H1 (cell line): ENCODE data around the gene UGGT2. TPM values are rescaled to one million over a fixed set of nuclear protein-coding genes. Genes with fewer than 3 reads are reported as not detected.

Experiments used
- ASH2L ChIP-seq: fragments of 200-600, 300-600 bp; sonication (generic); IDR thresholded peaks from one replicate; pipeline ENCODE4 v1.7.1; 2017; ENCODE audit warnings: low read length
- ATF3 ChIP-seq: IDR thresholded peaks from 2 replicates; pipeline ENCODE4 v1.6.1; 2011; ENCODE audit warnings: low read depth, mild to moderate bottlenecking, low read length; ENCODE audit not compliant: insufficient read depth
- BCL11A ChIP-seq, 2 experiments: IDR thresholded peaks; one replicate each; pipeline ENCODE4 v1.6.1; 2011; ENCODE audit warnings: low read depth in 2 of 2, low read length in 2 of 2, mild to moderate bottlenecking in 2 of 2
- BRCA1 ChIP-seq: IDR thresholded peaks from 2 replicates; pipeline ENCODE4 v1.6.1; 2012; ENCODE audit warnings: low read depth, low read length, improper control_type of control experiment
- CBX5 ChIP-seq: fragments of 300-800, 300-1000 bp; sonication (generic); IDR thresholded peaks from 2 replicates; pipeline ENCODE4 v1.7.1; 2016; ENCODE audit warnings: antibody characterized with exemption, low read length, low read depth
- CTBP2 ChIP-seq: IDR thresholded peaks from 2 replicates; pipeline ENCODE4 v1.7.0; 2011; ENCODE audit warnings: borderline replicate concordance, mild to moderate bottlenecking, moderate library complexity, mixed read lengths, low read length; ENCODE audit not compliant: insufficient read depth, insufficient read length
- CTCF ChIP-seq, 3 experiments: IDR thresholded peaks; 1 replicate in 2 of 3; 2 replicates in 1 of 3; pipeline versions ENCODE4 v1.5.1 to v1.6.1; 2011; ENCODE audit warnings: low read length in 3 of 3, mild to moderate bottlenecking in 3 of 3, inconsistent platforms in 2 of 3, low read depth in 1 of 3, moderate library complexity in 1 of 3; ENCODE audit not compliant: insufficient read depth in 1 of 3; ENCODE audit errors: control extremely low read depth in 1 of 3
- EGR1 ChIP-seq: IDR thresholded peaks from 2 replicates; pipeline ENCODE4 v1.6.1; 2011; ENCODE audit warnings: low read depth, low read length, borderline replicate concordance
- EZH2 ChIP-seq: fragments of 200-600 bp; sonication (generic); IDR thresholded peaks from 2 replicates; pipeline ENCODE4 v1.7.1; 2012; ENCODE audit warnings: low read depth, mild to moderate bottlenecking, moderate library complexity, low read length, inconsistent platforms; ENCODE audit not compliant: severe bottlenecking
- JUND ChIP-seq: IDR thresholded peaks from 2 replicates; pipeline ENCODE4 v1.6.1; 2011; ENCODE audit warnings: mild to moderate bottlenecking, improper control_type of control experiment, low read length
- KDM1A ChIP-seq: fragments of 200-600, 300-600 bp; sonication (generic); IDR thresholded peaks from 2 replicates; pipeline ENCODE4 v1.7.1; 2016; ENCODE audit warnings: mild to moderate bottlenecking, low read length, borderline replicate concordance
- KDM4A ChIP-seq: IDR thresholded peaks from one replicate; pipeline ENCODE4 v1.7.1; 2012; ENCODE audit warnings: low read depth, mild to moderate bottlenecking, moderate library complexity, low read length, inconsistent platforms; ENCODE audit not compliant: severe bottlenecking
- MAFK ChIP-seq: IDR thresholded peaks from 2 replicates; pipeline ENCODE4 v1.6.1; 2012; ENCODE audit warnings: low read depth, mild to moderate bottlenecking, improper control_type of control experiment, low read length
- NANOG ChIP-seq: IDR thresholded peaks from 2 replicates; pipeline ENCODE4 v1.6.1; 2011; ENCODE audit warnings: low read length, low read depth, mild to moderate bottlenecking, inconsistent platforms; ENCODE audit not compliant: insufficient read depth, poor library complexity, severe bottlenecking
- RXRA ChIP-seq: IDR thresholded peaks from 2 replicates; pipeline ENCODE4 v1.6.1; 2011; ENCODE audit warnings: low read depth, mild to moderate bottlenecking, low read length, moderate library complexity; ENCODE audit not compliant: insufficient read depth
- SP1 ChIP-seq: IDR thresholded peaks from 2 replicates; pipeline ENCODE4 v1.6.1; 2011; ENCODE audit warnings: low read depth, low read length
- YY1 ChIP-seq: IDR thresholded peaks from 2 replicates; pipeline ENCODE4 v1.6.1; 2011; ENCODE audit warnings: low read depth, mild to moderate bottlenecking, low read length
- polyA plus RNA-seq, 7 experiments: library from polyadenylated mRNA; depleted of rRNA in 3 of 7; stranded (reverse) in 5 of 7; unstranded in 2 of 7; fragments of >200 nt in 5 of 7; fragments of 200-250 nt in 2 of 7; gene quantifications; 1 replicate in 5 of 7; 2 replicates in 1 of 7; 4 replicates in 1 of 7; pipeline versions ENCODE4 v1.2.1 to v1.2.3, GENCODE V29; 2011 to 2013; ENCODE audit warnings: missing spikeins in 2 of 7, mixed read lengths in 2 of 7
- total RNA-seq: library from RNA; stranded (reverse); fragmentation: NEBNext Ultra II Directional; extraction: Animal tissue kit (Norgen Biotek cat#: 25700); gene quantifications from 2 replicates; pipeline ENCODE4 v1.2.1, GENCODE V29; 2021

The UGGT2 gene
- total and polyA plus RNA-seq, 2 of the 8 experiments (the other 6 are each of a cell fraction or from before 2014, with no cell fraction given): 5.9 to 25.1 TPM

GRCh38 chr13:96025283-96025682, 27.9 kb downstream of the UGGT2 start (continued):
- no peak for TF ChIP-seq CBX5
- TF ChIP-seq RXRA: no peak
- no peak for TF ChIP-seq MAFK
- TF ChIP-seq EGR1: no peak
- TF ChIP-seq YY1: no peak
- no peak for TF ChIP-seq EZH2
- no peak for TF ChIP-seq CTCF (IDR thresholded peaks at IDR 0.05; ENCODE audit: control extremely low read depth in 1 of 3, insufficient read depth in 1 of 3, low read depth in 1 of 3, low read length in 3 of 3)
- no peak for TF ChIP-seq ATF3
- no peak for TF ChIP-seq JUND
- TF ChIP-seq KDM1A: no peak
- TF ChIP-seq CTBP2: no peak
- no peak for TF ChIP-seq ASH2L
- no peak for TF ChIP-seq KDM4A
- TF ChIP-seq BRCA1: no peak
- no peak for TF ChIP-seq NANOG
- TF ChIP-seq BCL11A (IDR thresholded peaks at IDR 0.05; ENCODE audit: low read depth in 2 of 2, low read length in 2 of 2): no peak
- TF ChIP-seq SP1: no peak
